Amygdala (tissue), 56 donors: ENCODE results near the gene ATXN1.

Experiments
- DNase-seq, 56 donors: peaks; one replicate each; lab custom pipeline; 2025; lab: John Stamatoyannopoulos, UW

Gene ATXN1

DNA sequence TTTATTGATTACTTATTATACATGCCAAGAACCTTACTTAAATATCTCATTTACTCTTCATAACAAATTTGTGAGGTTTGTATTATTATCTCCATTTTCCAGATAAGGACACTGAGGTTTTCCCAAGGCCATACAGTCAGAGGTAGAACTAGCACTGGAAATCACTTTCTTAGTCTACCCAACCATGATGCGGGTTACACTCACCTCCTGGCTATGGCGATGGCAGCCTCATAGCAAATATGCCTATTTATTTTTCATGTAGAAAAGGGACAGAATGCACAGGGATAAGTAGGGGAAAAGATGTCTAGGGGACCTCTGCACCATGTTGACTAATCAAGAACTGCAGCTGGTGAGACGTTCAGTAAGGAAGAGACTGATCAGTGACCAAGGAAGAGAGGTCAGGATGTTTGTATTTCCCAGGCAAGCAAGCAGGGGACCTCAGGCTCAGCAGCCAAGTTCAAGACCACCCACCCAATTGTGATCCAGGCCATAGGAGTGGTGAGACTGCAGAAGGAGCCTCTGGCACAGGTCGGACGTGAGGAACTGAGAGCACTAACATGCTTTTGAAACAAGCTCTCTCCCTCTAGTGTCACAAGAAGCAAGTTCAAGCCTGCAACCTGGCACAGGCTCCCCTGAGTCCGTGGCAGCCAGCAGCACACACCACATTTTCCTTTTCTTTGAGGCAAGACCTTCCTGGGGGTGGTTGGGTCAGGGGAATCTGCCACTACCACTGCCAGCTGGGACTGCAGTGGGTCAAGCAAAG, 425.0 kb downstream of the ATXN1 start:
- DNase-seq = no peak

DNA sequence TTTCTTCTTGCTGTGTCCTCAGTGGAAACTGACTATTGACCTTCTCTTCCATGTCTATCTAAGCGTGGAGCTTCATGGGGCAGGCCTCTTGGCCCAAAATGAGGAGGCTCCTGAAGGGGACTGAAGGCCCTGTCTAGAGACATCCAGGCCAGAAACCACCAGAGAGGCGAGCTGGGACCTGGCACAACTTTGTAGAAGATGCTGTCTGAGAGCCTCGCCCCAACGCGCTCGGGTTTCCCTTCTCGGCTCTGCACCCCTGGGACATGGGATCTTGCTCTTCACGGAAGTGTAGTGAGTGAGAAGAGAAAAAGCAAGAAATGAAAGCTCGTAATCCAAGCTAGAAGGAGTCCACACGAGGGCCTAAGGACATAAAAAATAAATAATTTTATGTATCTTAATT, 426.1 kb downstream of the ATXN1 start:
- no peak for DNase-seq

DNA sequence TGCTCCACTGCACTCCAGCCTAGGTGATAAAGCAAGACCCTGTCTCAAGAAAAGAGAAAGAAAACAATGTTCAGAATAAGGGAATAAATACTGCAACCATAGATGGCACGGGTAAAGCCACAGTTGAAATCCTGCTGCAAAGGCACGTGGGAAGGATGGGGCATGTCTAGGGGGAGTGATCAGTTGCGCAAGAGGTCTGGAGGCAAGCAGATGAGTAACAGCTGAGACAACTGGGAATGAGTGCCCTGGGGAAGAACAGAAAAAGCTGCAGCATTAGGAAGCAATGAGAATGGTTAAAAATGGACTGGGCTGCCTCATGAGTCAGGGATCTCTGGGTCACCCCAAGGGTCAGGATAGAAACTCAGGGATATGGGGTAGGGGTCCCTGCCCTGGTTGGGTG, 426.6 kb downstream of the ATXN1 start:
- no peak for DNase-seq

DNA sequence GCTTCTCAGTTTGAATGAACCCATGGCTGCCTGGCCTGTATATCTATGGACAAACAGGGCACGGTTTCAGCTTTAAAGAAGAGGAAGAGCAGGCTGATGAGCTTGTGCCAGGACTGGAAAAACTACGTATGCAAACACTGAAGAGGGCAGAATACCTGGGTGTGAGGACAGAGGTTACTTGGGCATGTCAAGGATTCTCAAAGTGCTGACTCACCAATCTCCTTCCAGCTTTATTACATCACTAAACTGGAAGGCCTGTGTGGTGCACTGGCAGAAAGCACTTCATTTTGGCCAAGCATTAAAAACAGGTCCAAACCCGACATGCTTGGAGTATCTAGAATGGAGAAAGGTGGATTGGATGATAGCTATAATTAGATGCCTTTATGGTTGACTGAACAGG, 427.7 kb downstream of the ATXN1 start:
- DNase-seq = no peak

DNA sequence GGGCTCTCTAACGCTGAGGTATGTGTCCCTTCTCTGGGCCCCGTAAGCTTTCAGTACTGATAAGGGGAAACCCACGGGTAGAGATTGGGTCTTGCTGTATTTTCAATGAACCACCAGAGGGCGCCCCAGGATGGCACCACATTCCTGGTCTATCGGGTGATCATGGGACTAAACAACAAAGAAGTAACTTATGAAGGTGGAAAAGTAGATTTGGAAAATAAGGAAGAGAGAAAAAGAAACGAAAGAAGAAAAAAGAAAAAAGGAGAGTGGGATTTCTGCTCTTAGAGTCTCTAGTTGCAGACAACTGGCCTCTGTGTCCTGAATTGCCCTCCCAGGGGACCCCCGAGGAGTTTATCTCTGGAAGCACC, 429.1 kb downstream of the ATXN1 start:
- peak in 55 of 56 donors; percentile 6 to 89 (median 63) for DNase-seq

DNA sequence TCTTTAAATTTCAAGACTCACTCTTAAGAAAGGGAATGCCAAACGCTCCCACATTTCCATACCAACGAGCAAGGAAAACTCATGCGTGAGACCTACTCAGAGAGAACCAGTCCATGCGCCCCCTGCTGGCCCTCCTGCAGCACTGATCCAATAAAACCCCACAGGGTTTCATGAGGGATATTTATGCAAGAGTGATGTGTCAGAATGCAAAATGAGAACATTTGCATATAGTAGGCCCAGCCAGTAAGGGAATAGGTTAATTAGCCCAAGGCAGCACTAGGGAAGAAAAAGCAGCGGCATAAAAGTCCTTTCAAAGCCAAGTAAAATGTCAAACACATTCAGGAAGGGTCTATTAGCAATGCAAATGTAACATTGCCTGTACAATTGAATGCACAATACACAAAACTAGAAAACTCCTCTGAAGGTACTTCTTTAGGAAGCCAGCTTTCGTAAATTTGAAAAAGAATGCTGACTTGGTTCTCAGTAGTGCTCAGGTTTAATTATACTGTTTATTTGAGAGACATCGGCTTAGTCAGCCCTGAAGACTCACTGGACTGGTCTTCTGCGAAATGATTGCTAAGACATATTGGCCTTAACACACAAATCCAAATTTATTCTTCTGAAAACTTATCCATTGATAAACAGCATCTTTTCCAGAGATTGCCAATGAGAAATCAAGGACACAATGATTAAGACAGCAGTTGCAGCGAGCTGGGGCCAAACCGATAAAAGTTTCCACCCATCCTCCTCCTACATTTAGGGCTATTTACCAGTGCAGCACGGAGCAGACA, 429.7 kb downstream of the ATXN1 start:
- DNase-seq = peak in 50 of 56 donors; percentile 6 to 86 (median 50)

DNA sequence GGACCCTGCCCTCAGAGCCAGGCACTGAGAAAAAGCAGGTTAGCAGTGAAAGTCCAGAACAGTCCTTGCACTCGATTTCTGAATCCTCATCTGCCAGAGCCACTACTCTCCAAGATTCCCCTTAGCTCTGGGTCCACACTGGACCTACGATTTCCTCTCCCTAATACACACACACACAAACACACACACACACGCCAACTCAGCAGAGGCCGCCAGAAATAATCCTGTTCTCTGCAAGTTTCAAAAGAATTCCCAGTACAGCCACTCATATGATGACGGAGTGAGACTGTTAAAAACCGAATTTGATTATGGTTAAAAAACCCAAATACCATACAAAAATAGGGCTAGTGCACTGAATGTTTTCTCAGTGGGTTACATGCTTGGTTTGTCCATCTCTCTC, 432.0 kb downstream of the ATXN1 start:
- no peak for DNase-seq

DNA sequence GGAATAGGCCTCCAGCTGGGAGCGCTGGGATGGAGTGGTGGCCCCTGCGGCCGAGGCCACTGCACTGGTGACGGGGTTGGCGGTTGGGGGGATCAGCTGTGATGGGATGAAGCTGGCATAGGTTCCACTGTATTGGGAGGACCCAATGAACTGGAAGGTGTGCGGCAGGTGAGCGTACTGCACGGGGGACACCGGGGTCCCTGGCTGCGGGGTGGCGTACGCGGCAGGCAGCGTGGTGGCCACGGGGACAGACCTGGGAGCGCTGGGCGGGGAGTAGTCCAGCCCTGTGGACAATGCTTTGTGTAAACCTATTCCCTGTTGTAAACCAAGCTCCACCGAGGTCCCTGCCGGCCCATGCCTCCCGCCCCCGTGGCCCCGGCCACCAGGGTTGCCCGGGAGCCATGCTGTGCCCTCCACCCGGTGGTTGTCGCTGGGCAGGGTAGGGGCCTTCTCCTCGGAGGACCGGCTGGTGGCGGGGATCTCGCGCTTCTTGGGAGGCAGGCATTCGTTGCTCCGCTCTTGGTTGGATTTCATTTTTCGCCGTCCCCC, 433.4 kb downstream of the ATXN1 start:
- no peak for DNase-seq

DNA sequence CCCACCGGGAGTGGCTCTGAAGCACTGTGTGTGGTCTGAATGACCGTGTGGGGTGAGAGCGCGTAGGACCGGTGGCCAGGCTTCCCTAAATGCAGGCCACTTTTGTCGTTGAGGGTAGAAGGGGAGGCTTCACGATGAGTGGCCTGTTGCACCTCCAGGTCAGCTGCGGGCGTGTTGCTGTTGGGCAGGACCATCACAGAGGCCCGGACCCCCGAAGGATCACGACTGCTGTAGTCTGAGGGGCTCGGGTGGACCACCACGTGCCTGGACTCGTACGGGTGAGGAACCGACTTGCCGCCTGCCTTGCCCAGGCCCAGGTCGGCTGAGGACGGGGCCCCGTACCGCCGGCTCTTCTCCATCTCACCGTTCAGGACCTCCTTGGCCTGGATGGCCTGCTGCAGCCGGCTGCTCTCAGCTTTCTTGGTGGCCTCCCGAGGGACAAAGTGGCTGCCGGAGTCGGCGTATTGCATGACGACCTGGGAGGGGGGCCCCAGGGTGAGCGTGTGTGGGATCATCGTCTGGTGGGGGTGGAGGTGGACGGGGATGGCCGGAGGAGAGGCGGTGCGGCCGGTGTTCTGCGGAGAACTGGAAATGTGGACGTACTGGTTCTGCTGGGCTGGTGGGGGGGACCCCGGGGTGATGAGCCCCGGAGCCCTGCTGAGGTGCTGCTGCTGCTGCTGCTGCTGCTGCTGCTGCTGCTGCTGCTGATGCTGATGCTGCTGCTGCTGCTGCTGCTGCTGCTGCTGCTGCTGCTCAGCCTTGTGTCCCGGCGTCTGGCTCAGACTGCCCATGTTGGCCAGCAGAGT, 434.1 kb downstream of the ATXN1 start:
- no peak for DNase-seq

DNA sequence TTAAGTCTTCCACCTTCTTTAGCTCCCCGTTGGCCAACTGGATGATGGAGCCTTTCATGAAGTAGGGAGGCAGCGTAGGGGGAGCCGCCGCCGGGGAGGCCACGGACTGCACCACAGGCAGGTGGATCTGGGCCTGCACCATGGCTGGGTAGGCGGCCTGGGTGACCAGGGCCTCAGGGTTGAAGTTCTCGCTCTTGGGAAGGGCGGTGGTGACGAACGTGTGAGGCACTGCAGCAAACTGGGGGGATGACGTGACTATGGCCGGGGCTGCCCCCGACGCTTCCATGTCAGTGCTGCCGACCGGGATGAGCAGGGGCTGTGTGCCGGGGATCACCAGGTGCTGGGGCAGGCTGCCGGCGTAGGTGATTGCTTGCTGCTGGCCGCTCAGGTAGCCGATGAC, 434.7 kb downstream of the ATXN1 start:
- DNase-seq = no peak

DNA sequence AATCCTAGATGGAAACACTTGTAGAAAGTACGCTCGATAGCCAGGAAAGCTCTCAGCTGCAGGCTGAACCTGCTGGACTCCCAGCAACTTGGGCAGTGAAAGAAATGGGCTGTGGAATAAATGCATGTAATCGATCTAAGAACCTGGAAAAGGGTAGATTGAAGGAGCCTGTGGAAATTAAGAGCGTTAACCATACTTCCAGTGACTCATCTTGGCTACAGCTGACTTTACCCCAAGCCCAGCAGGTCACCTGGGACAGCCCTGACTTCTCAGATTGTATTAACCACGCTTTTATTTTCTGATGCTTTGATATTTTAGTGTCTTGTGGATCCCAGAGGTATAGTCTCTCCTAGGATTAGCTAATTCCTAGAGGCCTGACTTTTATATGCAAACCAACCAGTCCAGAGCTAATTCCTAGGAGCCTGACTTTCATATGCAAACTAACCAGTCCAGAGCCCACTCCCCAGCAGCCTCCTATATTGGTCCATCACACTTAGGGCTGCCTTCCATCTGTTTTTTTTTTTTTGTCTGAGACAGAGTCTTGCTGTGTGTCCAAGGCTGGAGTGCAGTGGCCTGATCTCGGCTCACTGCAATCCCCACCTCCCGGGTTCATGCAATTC, 436.5 kb downstream of the ATXN1 start:
- no peak for DNase-seq

DNA sequence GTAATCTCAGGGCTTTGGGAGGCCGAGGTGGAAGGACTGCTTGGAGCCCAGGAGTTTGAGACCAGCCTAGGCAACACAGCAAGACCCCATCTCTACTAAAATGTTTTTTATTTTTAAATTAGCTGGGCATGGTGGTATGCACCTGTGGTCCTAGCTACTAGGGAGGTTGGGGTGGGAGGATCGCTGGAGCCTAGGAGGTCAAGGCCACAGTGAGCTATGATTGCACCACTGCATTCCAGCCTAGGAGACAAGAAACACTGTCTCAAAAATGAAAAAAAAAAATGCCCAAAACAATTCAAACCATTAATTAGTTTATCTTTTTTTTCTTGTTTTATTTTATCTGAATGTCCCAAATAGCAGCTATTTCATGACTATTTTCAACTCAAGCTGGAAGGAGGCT, 437.1 kb downstream of the ATXN1 start:
- DNase-seq = no peak

DNA sequence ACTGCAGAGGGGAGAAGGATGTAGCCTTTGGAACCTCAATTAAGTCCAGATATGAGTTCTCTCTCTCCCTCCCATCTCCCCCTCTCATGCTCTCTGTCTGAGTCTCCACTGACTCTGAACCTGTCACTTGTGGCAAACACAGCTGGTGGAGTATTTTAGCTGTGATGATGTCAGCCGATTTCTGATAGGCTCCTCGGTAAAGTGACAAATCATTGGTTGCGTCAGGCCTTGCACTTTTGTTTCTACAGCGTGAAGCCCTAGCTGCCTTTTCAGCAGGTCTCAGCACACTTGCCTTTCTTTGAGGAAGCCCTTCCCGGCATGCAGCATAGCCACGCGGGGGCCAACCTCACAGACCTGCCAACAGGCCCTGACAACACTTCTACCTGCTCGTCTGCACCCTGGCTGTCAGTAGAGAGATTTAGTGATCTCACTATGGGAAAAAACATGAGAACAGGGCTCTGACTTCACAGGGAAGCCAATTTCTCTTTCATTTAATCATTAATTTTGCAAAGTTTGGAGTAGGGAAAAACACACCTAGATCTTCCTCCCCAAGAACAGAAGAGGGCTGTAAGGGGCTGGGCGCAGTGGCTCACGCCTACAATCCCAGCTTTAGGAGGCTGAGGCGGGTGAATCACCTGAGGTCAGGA, 438.5 kb downstream of the ATXN1 start:
- DNase-seq = peak in 43 of 56 donors; percentile 6 to 84 (median 50)

DNA sequence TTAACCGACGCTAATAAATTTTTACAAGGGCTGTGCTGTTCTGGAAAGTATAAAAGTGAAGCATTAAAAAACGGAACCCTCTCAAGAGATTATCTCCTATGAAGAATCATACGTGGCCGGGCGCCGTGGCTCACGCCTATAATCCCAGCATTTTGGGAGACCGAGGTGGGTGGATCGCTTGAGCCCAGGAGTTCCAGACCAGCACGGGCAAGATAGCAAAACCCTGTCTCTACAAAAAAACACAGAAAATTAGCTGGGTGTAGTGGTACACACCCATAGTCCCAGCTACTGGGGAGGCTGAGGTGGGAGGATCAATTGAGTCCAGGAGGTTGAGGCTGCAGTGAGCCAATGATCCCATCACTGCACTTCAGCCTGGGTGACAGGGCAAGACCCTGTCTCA, 439.4 kb downstream of the ATXN1 start:
- no peak for DNase-seq

DNA sequence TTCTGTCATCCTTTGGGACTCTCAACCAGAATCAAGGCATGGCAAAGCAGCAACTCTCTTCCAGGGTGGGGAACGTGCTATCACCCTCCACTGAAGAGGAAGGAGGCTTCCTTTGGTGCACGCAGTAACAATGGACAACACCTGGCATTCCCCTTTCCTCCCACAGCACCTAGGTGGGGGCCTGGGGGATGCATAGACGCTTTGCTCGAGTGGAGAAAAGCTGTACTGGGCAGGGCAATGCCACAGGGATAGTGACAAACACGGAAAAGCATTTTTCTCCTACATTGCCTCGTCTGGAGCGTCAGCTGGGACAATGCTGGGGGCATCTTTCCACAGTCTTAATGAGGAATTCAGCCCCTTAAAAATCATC, 439.9 kb downstream of the ATXN1 start:
- DNase-seq = no peak

DNA sequence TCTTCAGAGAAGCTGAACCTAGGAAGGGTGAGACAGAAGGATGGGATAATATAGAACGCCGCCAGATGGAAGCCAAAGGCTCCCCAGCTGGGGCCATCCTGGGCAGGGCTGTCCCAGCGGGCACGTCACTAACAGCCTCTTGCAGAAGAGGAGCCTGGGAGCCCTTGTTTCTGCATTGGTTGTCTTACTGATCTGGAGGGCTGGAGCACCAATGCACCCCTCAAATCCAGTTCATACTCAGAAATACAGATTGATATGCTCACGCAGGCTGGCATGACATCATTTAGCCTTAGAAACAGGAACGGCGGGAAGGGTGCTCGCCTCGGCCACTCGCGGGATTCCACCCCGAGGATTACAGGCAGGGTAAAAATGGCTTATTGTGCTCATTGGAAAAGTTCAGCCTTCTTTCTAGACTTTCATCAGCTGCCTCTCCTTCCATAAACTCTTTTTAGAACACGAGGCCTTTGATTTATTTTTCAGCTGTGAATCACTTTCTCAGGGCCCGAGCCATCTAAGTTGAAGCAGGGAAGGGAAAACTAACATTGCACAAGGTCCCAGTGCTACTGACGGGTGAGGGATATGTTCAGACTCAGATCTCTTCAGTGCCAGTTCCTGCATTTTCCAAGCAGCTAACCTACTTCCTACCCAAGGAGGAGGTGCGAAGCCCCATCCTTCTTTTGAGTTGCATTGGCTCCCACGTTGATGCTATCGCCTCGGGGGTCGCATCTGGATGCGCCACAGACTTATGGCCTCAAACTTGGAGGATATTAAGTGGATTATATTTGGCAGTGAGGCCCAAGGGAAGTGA, 440.5 kb downstream of the ATXN1 start:
- DNase-seq = peak in 29 of 56 donors; percentile 8 to 79 (median 51)

DNA sequence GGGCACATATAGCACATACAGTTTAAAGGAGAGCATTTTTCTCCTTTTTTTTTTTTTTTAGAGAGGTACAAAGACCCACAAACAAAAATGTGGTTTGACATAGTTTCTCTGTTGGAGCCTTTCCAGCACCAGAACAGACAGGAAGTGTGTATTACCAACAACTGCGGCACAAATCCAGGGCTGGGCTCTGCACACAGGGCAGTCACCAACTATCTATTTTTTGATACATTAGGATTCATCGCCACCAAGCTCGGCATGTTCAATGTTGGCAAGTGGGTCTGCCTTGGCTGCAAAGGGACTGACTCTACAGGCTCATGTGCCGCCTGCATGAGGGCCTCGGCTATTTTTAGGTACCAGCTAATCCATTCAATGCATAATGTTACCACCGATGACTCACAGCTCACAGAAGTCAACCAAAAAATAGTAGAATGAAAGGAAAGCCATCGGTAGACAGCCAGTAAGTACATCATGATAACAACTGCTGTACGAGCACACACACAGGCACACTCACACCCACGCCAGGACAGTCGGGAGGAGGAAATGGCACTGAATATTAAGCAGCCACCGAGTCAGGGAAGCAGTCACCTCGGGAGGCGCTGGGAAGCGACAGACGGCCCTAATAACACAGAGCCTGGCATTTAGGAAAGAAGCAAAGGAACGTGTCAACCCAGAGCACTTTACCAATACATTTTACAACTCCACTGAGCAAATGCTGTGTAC, 441.3 kb downstream of the ATXN1 start:
- DNase-seq = peak in 51 of 56 donors; percentile 26 to 93 (median 65)

DNA sequence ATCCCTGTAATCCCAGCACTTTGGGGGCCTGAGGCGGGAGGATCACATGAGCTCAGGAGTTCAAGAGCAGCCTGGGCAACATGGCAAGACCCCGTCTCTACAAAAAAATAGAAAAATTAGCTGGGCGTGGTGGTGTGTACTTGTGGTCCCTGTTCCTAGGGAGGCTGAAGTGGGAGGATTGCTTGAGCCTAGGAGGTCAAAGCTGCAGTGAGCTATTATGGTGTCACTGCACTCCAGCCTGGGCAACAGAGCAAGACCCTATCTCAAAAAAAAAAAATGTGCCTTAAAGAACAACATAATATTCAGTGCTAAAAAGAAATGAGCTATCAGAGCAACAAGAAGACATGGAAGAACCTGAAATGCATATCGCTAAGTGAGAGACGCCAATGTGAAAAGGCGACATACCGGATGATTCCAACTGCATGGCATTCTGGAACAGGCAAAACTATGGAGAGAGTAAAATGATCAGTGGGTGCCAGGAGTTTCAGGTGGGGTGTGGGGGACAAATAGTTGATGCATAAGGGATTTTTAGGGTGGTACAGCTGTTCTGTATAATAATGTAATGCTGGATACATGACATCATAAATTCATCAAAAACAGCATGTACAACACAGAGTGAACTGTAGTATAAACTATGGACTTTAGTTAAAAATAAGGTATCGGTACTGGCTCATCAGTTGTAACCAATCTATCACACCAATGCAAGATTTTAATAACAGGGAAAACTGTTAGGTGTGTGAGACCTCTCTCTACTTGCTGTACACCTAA, 442.1 kb downstream of the ATXN1 start:
- DNase-seq = no peak
